Bronchial epithelial cell (primary cell): ENCODE data around the gene RBMX. TPM values are rescaled to one million over a fixed set of nuclear protein-coding genes. Genes with fewer than 3 reads are reported as not detected.
"Not testable (repeated sequence)": the region's sequence is repeated elsewhere in the genome, so short reads cannot be mapped to it uniquely, and the experiment has no call there.

Experiments used
- DNase-seq: peaks from one replicate; pipeline ENCODE4 v3.0.0-alpha.2; 2010; ENCODE audit warnings: low read depth
- FAIRE-seq: peaks from 2 replicates; lab custom pipeline; 2011; peaks lifted over from hg19 to GRCh38; lab: Jason Lieb, UNC
- H3K27me3 ChIP-seq: 2 replicates; pipeline ENCODE4 v1.5.1; 2011; ENCODE audit warnings: low read length; ENCODE audit not compliant: control insufficient read depth, insufficient read depth
- H3K36me3 ChIP-seq: 2 replicates; pipeline ENCODE4 v1.5.1; 2011; ENCODE audit warnings: low read length; ENCODE audit not compliant: control insufficient read depth, insufficient read depth
- H3K4me3 ChIP-seq: 2 replicates; pipeline ENCODE4 v1.5.1; 2011; ENCODE audit warnings: mild to moderate bottlenecking, low read depth, low read length, control low read depth
- CTCF ChIP-seq: IDR thresholded peaks from 2 replicates; pipeline ENCODE4 v1.5.1; 2011; ENCODE audit warnings: mild to moderate bottlenecking, moderate library complexity, low read length, control low read depth, inconsistent platforms; ENCODE audit not compliant: insufficient read depth, severe bottlenecking
- total RNA-seq: library from RNA; depleted of rRNA; stranded (reverse); fragments of >200 nt; gene quantifications from 2 replicates; pipeline ENCODE4 v1.2.1, GENCODE V29; 2014

Gene RBMX
- total RNA-seq, 1 donor from 2014 or later = 115 TPM

GRCh38 chrX:136880003-136880451 is 498 bp downstream of the RBMX start:
- FAIRE-seq = no peak
- TF ChIP-seq CTCF = no peak
- Histone ChIP-seq H3K36me3 (peaks cover 3% of the 10 kb centered on the region), H3K4me3 (peak overlapping the region; percentile 71), H3K27me3 (no peaks in the 10 kb centered on the region)
- DNase-seq = no peak

GRCh38 chrX:136879001-136879687 is 1.4 kb downstream of the RBMX start:
- TF ChIP-seq CTCF = no peak
- DNase-seq = no peak
- Histone ChIP-seq H3K36me3 (peaks cover 3% of the 10 kb centered on the region), H3K4me3 (peak overlapping the region; percentile 71), H3K27me3 (no peaks in the 10 kb centered on the region)
- peak; percentile 18 for FAIRE-seq

GRCh38 chrX:136878423-136878822 is 2.1 kb downstream of the RBMX start:
- no peak for DNase-seq
- no peak overlapping the region for H3K4me3 ChIP-seq
- FAIRE-seq = no peak
- TF ChIP-seq CTCF = no peak
- H3K27me3 ChIP-seq = no peaks in the 10 kb centered on the region
- peaks cover 3% of the 10 kb centered on the region for H3K36me3 ChIP-seq

- not testable (repeated sequence) for H3K4me3 ChIP-seq, H3K36me3 ChIP-seq, H3K27me3 ChIP-seq, FAIRE-seq, DNase-seq
Measured at GRCh38 chrX:136874114-136874513, 6.4 kb downstream of the RBMX start.

- not testable (repeated sequence) for H3K36me3 ChIP-seq, FAIRE-seq, H3K4me3 ChIP-seq, H3K27me3 ChIP-seq, DNase-seq
Measured at GRCh38 chrX:136873210-136873609, 7.3 kb downstream of the RBMX start.

GRCh38 chrX:136872091-136872700 is 8.3 kb downstream of the RBMX start:
- no peaks in the 10 kb centered on the region for H3K27me3 ChIP-seq
- H3K4me3 ChIP-seq = no peak overlapping the region
- TF ChIP-seq CTCF = no peak
- no peak for FAIRE-seq
- peaks cover 3% of the 10 kb centered on the region for H3K36me3 ChIP-seq
- DNase-seq = no peak
